Stomach (tissue), 9 donors: ENCODE results near the gene NELL1. TPM values are rescaled to one million over a fixed set of nuclear protein-coding genes. Genes with fewer than 3 reads are reported as not detected.

Experiments used
- DNase-seq, 2 donors: peaks; one replicate each; pipeline versions ENCODE4 v3.0.0 to v3.0.0-alpha.2; 2013 to 2019
- H3K27ac ChIP-seq, 5 donors: fragments of 200-600 bp in 4 of 5; sonication (generic) in 4 of 5; one replicate each; pipeline ENCODE4 v1.5.1; 2013 to 2019; ENCODE audit warnings: mild to moderate bottlenecking in 1 of 5, moderate library complexity in 1 of 5
- H3K27me3 ChIP-seq, 3 donors: fragments of 200-600 bp; sonication (generic); one replicate each; pipeline ENCODE4 v1.5.1; 2017 to 2019; ENCODE audit warnings: mixed run types in 1 of 3
- H3K36me3 ChIP-seq, 4 donors: fragments of 200-600 bp; sonication (generic); 1 replicate in 3 of 4; 2 replicates in 1 of 4; pipeline ENCODE4 v1.5.1; 2016 to 2019
- H3K4me1 ChIP-seq, 4 donors: fragments of 200-600 bp; sonication (generic); one replicate each; pipeline ENCODE4 v1.5.1; 2016 to 2019
- H3K4me3 ChIP-seq, 4 donors: fragments of 200-600 bp; sonication (generic) in 3 of 4; one replicate each; pipeline ENCODE4 v1.5.1; 2016 to 2019; ENCODE audit warnings: mild to moderate bottlenecking in 1 of 4
- H3K9me3 ChIP-seq, 4 donors: fragments of 200-600 bp; sonication (generic); one replicate each; pipeline ENCODE4 v1.5.1; 2016 to 2019
- CTCF ChIP-seq, 7 experiments: fragments of 450-650 bp in 4 of 7; fragments of 200-600 bp in 3 of 7; sonication (generic) in 3 of 7; IDR thresholded peaks; one replicate each; pipeline ENCODE4 v1.5.1; 2016 to 2019; ENCODE audit warnings: antibody characterized with exemption in 7 of 7, control low read depth in 2 of 7, mild to moderate bottlenecking in 1 of 7
- EP300 ChIP-seq: sonication (generic); formaldehyde crosslinking; IDR thresholded peaks from one replicate; pipeline ENCODE4 v1.6.1; 2017; ENCODE audit warnings: antibody characterized with exemption
- POLR2A ChIP-seq, 4 donors: fragments of 450-650 bp; IDR thresholded peaks; one replicate each; pipeline ENCODE4 v1.6.1; 2016; ENCODE audit warnings: antibody characterized with exemption in 4 of 4, control low read depth in 2 of 4, mild to moderate bottlenecking in 1 of 4, moderate library complexity in 1 of 4
- POLR2AphosphoS5 ChIP-seq, 3 donors: sonication (generic); formaldehyde crosslinking; IDR thresholded peaks; one replicate each; pipeline ENCODE4 v1.6.1; 2016; ENCODE audit warnings: antibody characterized with exemption in 3 of 3
- WGBS, 5 donors: extraction: QIAGEN DNeasy Blood & Tissue Kit in 3 of 5; methylation state at CpG; one replicate each; pipeline versions ENCODE4 v1.1.5 to v1.1.7; 2013 to 2018; 5-methylcytosine and 5-hydroxymethylcytosine counted together
- intact Hi-C: fragments of 100-400 bp; cut with DNase I; formaldehyde crosslinking; loops from one replicate; pipeline ENCODE4 v1.15.1; 2023; ENCODE audit warnings: low total_unique reads
- polyA plus RNA-seq, 3 donors: library from polyadenylated mRNA; stranded (reverse); fragments of 200-250 nt; gene quantifications; one replicate each; pipeline ENCODE4 v1.2.3, GENCODE V29; 2013
- total RNA-seq, 5 donors: library from RNA; depleted of rRNA; stranded (reverse); fragments of >200 nt; gene quantifications; one replicate each; pipeline versions ENCODE4 v1.1.0 to v1.2.3, GENCODE V29; 2014 to 2016
- donor health status: healthy with polysubstance abuse.
- donor health status: Bipolar disorder and iron deficiency.
- donor health status: healthy.

The NELL1 gene
- total and polyA plus RNA-seq, 8 donors = 0.05 to 15.4 (median 2.7) TPM; not detected in 5

GRCh38 chr11:20980736-20981135 is 311.4 kb downstream of the NELL1 start:
- no peak overlapping the region for H3K27ac ChIP-seq
- TF ChIP-seq POLR2A (IDR thresholded peaks at IDR 0.05) (no peak), EP300 (no peak)
- no peaks in the 10 kb centered on the region for H3K27me3 ChIP-seq
- intact Hi-C loops = no loop called here
- no peak for DNase-seq
- H3K4me3 ChIP-seq = no peak overlapping the region
- H3K36me3 ChIP-seq = no peaks in the 10 kb centered on the region
- H3K4me1 ChIP-seq = no peaks in the 10 kb centered on the region
- H3K9me3 ChIP-seq = no peaks in the 10 kb centered on the region

- intact Hi-C loops = no loop called here
- peaks cover 0 to 5% (median 0%) of the 10 kb centered on the region in 4 donors for H3K9me3 ChIP-seq
- no peak overlapping the region for H3K4me3 ChIP-seq
- DNase-seq = no peak
- no peak overlapping the region for H3K27ac ChIP-seq
- no peaks in the 10 kb centered on the region for H3K27me3 ChIP-seq
- H3K4me1 ChIP-seq = no peaks in the 10 kb centered on the region
- TF ChIP-seq CTCF (IDR thresholded peaks at IDR 0.05) (no peak), POLR2A (IDR thresholded peaks at IDR 0.05) (no peak), POLR2AphosphoS5 (IDR thresholded peaks at IDR 0.05) (no peak), EP300 (no peak)
- no peaks in the 10 kb centered on the region for H3K36me3 ChIP-seq
- 40 to 81% (median 72%) methylated on average over 1 of the region's 1 CpG for WGBS, 5 donors
Observed at GRCh38 chr11:20990447-20990846, 321.1 kb downstream of the NELL1 start.

- 71 to 81% (median 78%) methylated on average over 6 of the region's 6 CpGs for WGBS, 5 donors
- Histone ChIP-seq H3K27ac (no peak overlapping the region), H3K4me1 (no peaks in the 10 kb centered on the region), H3K27me3 (no peaks in the 10 kb centered on the region), H3K4me3 (no peak overlapping the region), H3K9me3 (peaks cover 0 to 5% (median 0%) of the 10 kb centered on the region in 4 donors), H3K36me3 (no peaks in the 10 kb centered on the region)
- intact Hi-C loops = no loop called here
- DNase-seq = no peak
- TF ChIP-seq POLR2A (IDR thresholded peaks at IDR 0.05) (no peak), CTCF (IDR thresholded peaks at IDR 0.05) (no peak), POLR2AphosphoS5 (IDR thresholded peaks at IDR 0.05) (no peak), EP300 (no peak)
Observed at GRCh38 chr11:20991471-20991870, 322.1 kb downstream of the NELL1 start.

GRCh38 chr11:21007297-21007696 is 337.9 kb downstream of the NELL1 start:
- no peaks in the 10 kb centered on the region for H3K27me3 ChIP-seq
- 54 to 74% (median 69%) methylated on average over 3 of the region's 3 CpGs for WGBS, 5 donors
- intact Hi-C loops = no loop called here

More at GRCh38 chr11:21007297-21007696, 337.9 kb downstream of the NELL1 start:
- no peak for TF ChIP-seq EP300
- TF ChIP-seq POLR2A (IDR thresholded peaks at IDR 0.05) = no peak
- TF ChIP-seq POLR2AphosphoS5 (IDR thresholded peaks at IDR 0.05) = no peak
- TF ChIP-seq CTCF (IDR thresholded peaks at IDR 0.05) = no peak
- Histone ChIP-seq H3K4me3 (no peak overlapping the region), H3K4me1 (no peaks in the 10 kb centered on the region), H3K9me3 (peaks cover 0 to 6% (median 5%) of the 10 kb centered on the region in 4 donors), H3K27ac (no peak overlapping the region), H3K36me3 (no peaks in the 10 kb centered on the region)
- no peak for DNase-seq
